Activated naive CD4-positive, alpha-beta T cell (primary cell): ENCODE results near the gene PHACTR3.

Experiments
- DNase-seq, 4 experiments: peaks; one replicate each; lab custom pipeline; 2025; lab: John Stamatoyannopoulos, UW

PHACTR3 gene

GRCh38 chr20:59647271-59647670, 42.9 kb downstream of the PHACTR3 start:
- DNase-seq: no peak

- DNase-seq: no peak
Observed at GRCh38 chr20:59648466-59649070, 44.2 kb downstream of the PHACTR3 start.

DNA sequence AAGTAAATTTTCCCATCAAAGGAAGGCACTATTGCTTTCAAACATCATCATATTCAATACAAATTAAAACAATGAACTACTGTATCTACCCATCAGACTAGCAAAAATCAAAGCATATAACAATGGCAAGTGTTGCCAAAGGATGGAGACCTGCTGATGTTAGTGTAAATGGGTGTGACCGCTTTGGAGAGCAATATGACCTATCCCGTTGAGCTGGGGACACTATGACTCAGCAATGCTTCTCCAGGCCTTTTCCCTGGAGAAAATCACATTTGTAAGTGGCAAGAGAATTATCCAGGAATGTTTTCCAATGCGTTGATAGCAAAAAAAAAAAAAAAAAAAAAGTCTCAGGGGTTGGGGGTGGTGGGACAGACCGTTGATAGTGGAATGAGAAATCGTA, 46.1 kb downstream of the PHACTR3 start:
- no peak for DNase-seq

- no peak for DNase-seq
Observed at GRCh38 chr20:59652381-59652780, 48.0 kb downstream of the PHACTR3 start.

- no peak for DNase-seq
Observed at GRCh38 chr20:59656417-59656816, 52.1 kb downstream of the PHACTR3 start.

DNA sequence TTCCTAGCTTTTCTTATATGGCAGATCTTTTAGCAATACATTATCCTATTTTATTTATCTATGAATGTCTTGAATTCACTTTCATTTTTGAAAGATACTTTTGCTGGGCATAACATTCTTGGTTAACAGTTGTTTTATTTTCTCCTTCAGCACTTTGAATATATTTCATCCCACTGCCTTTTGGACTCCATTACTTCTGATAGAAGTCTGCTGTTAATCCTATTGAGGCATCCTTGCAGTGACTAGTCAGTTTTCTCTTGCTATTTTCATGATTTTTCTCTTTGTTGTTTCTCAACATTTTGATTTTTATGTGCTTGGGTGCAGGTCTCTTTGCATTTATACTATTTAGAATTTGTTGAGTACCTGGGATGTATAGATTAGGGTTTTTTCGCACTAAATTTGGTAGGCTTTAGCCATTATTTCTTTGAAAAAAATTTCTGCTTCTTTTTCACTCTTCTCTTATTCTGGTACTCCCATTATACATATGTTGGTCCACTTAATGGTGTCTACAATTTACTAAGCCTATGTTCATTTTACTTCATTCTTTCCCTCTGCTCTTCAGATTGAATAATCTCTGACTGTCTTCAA, 53.2 kb downstream of the PHACTR3 start:
- no peak for DNase-seq

DNA sequence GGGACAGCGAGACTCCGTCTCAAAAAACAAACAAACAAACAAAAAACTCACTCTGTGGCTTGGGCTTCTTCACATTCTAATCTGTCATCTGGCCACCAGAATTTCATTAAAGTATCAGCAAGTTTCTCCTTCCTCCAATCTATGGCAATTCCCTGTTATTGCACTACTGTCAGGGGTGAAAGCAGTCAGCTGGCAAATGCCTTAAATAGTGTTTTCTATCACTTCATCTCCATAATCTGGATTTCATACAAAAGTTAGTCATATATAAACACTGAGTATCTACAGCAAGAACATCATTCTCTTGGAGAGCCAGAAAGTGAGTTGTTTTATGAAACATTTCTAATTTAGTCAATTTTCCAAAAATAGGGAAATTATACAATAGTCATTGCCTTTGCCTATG, 56.1 kb downstream of the PHACTR3 start:
- DNase-seq: no peak

DNA sequence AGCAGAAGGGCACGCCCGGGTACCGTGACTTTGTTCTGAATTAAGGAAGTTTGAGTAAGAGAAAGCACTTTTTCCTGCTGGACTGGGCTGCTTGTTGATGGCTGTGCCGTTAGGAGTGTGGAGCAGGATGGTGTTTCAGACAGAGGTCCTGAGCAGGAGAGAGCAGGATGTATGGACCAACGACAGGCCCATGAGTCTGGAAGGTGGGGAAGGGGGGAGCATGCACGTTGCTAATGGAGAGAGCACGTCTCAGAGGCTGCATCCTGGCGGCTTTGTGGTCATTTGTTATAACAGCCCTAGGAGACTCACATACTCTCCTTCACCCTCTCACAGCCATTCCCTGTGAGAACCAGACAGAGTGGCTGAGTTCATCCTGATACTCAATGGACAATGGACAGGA, 56.8 kb downstream of the PHACTR3 start:
- no peak for DNase-seq

- DNase-seq: no peak
Observed at GRCh38 chr20:59661621-59662020, 57.3 kb downstream of the PHACTR3 start.

DNA sequence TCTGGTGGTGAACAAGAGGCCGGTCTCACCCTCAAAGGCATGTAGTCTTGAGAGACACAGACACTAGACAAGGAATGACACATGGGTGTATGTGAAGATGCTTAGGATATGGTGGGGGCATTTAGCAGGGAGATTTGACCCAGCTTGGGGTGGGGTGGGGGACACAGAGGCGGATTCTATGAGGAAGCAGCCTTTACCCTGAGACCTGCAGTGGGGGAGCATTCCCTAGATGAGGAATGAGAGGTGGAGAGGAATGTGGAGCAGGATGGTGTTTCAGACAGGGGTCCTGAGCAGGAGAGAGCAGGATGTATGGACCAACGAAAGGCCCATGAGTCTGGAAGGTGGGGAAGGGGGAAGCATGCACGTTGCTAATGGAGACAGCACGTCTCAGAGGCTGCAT, 57.8 kb downstream of the PHACTR3 start:
- DNase-seq: no peak

GRCh38 chr20:59662856-59663512, 58.6 kb downstream of the PHACTR3 start:
- no peak for DNase-seq

DNA sequence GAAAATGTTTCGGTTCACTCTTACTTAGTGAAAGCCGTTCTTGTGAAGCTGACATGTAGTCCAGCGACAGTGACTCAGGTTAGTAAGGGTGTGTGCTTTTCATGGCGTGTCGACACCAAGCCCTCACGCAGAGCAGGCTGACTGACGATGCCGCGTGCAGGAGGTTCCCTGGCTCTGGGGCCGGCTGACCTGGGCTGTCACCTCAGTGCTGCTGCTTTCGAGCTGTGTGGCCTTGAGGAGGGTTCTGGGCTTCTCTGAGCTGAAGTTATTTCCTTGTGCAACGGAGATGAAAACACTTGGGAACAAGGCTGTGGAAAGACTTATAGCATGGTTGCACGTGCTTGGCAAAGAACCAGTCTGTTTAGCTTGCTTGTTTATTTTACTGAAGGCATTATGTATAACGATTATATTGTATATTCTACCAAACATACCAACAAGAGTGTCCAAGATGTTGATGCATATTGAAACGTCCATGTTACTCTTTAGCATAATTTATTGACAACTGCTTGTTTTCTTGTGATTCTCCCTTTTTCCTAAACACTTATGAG, 59.2 kb downstream of the PHACTR3 start:
- no peak for DNase-seq

DNA sequence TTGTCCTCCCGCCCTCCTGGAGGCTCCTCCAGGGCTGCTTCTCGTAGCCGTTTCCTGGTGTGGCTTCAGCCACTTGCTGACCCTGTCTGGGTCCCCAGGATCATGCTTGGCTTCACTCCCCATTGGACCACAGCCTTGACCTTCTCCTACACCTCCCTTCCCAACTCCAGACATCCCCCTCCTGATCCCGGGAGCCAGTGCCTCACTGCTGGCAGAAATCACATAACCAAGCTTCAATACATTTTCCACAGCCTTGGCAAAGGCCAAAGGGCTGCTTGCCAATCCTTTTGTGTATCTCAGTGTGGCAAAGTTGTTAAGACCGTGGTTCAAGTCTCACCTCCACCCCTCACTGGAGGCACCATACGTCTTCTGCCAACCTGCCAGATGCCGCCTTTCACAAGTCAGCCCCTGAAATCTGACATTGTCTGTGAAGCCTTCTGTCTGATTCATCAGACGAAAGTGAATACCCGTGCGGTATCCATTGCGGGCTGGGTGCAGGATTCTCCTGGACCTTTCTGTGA, 60.1 kb downstream of the PHACTR3 start:
- no peak for DNase-seq

GRCh38 chr20:59665656-59666555, 61.6 kb downstream of the PHACTR3 start:
- no peak for DNase-seq

DNA sequence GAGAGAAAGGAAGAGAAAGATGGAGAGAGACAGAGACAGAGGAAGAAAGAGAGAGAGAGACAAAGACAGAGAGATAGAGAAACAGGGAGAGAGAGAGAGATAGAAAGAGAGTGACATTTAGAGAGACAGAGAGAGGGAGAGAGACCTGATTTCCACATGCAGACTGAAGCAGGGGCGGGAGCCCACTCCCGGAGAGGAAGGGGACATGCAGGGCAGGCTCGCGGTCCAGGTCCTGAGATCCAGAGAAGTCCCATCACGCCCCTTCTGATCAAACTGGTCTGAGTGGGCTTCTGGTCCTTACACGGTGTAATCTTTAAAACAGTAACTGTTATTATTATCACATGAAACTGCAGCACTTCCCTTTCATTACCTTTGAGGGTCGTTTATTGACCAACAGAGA, 62.2 kb downstream of the PHACTR3 start:
- no peak for DNase-seq

DNA sequence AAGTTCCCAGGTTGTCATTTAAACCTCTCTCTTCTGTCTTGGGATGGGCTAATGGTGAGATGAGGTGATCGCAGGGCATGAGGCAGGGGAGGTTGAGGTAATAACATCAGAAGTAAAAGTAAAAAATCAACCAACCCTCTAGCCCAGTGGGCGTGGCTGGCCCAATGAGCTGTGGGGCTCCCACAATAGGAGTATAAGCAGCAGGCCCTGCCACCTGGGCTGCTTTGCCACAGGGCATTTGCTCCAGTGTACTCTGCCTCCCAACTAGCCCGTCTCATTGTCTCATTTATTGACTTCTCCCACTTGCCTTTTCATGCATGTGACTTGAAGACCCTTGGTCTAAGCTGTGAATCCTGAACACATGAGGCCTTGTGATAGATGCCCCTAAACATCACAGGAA, 62.8 kb downstream of the PHACTR3 start:
- no peak for DNase-seq

DNA sequence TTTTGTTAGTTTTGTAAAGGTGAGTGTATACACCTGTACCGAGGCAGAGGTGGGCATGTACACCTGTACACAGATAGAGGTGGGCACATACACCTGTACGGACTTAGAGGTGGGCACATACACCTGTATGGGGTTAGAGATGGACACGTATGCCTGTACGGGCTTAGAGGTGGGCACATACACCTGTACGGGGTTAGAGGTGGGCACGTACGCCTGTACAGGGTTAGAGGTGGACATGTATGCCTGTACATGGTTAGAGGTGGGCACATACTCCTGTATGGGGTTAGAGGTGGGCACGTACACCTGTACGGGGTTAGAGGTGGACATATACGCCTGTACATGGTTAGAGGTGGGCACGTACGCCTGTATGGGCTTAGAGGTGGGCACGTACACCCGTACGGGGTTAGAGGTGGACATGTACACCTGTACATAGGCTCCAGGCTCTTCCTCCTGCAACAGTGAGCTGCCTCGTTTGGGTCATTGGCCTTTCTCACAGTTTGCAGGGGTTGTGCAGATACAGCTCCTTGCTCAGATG, 63.7 kb downstream of the PHACTR3 start:
- DNase-seq: no peak

DNA sequence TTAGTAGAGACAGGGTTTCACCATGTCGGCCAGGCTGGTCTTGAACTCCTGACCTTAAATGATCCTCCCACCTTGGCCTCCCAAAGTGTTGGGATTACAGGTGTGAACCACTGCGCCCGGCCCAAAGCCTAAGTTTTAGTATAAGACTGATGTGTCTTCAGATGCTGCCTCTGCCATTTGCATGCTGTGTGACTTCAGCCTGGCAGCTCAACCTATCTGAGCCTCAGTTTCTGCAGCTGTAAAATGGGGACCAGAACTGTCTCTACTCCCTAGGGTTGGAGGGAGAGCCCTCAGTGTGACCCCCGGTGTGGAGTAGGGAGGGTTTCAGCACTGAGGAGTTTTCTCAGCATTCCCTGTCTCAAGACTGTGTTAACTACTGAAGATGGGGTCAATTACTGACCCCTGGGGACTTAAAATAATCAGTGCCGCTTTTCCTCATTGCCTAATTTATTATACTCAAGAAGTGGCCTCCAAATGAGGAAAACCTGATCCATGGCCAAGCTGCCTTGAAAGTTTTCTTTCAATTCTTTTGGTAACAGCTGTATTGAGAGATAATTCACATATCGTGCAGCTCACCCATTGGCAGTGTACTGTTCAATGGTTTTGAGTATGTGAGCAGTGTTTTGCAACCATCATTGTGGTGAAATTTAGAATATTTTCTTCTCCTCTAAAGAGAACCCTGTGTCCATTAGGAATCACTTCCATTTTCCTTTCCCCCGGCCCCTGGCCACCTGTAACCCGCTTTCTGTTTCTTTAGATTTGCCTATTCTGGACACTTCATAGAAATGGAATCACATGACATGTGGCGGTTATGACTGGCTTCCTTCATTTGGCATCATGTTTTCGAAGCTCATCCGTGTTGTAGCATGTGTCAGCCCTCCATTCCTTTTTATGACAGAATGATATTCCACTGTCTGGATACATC, 64.8 kb downstream of the PHACTR3 start:
- DNase-seq: no peak

DNA sequence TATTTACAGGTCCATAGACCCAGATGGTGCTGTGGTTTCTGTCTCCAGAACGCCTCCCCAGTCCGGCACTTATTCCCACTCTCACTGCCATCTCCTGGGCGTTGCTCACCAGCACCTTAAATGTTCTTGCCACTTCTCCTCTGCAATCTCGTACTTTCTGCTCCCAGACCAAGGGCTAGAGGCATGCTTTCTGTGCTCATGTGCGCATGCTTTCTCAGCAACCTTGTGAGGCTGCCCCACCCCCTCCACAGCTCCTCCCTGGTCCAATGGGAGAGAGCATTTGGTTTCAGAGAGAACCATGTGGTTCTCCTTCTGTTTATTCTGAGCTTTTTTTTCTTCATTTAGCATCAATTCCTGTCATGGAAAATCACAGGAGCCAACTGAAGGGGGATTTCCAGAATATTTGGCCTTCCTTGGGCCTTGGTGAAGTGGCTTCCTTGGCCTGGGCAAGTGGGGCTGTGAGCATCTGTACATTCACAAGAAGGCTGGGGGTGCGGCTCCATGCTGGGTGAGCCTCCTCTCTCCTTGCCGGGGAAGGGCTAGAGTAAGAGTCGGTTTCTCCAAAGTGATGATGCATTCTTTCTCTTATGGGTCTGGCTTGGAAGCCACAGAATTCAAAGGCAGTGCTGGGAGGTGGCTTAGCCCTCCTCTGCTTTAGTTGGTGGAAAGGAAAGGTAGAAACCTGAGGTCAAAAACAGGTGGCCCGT, 66.6 kb downstream of the PHACTR3 start:
- DNase-seq: no peak
